Activated naive CD4-positive, alpha-beta T cell treated with anti-CD3 and anti-CD28 coated beads for 36 hours (primary cell): ENCODE results near the gene LGALS16. TPM values are rescaled to one million over a fixed set of nuclear protein-coding genes. Genes with fewer than 3 reads are reported as not detected.
"Not testable (repeated sequence)": the region's sequence is repeated elsewhere in the genome, so short reads cannot be mapped to it uniquely, and the experiment has no call there.

Experiments
- CTCF ChIA-PET: fragments of 350-600 bp; sonication (Branson Sonifier 250); formaldehyde crosslinking; loops from one replicate; lab custom pipeline; 2021; ENCODE audit warnings: antibody characterized with exemption; lab: Charles Lee
- DNase-seq: peaks from one replicate; pipeline ENCODE4 v3.0.0-alpha.2; 2020
- H3K27ac Mint-ChIP-seq: one replicate; pipeline ENCODE4 v1.8.0; 2021; ENCODE audit warnings: mild to moderate bottlenecking, mixed read lengths
- H3K27me3 Mint-ChIP-seq: one replicate; pipeline ENCODE4 v1.8.0; 2021; ENCODE audit warnings: low read depth, mixed read lengths
- H3K36me3 Mint-ChIP-seq: one replicate; pipeline ENCODE4 v1.8.0; 2021; ENCODE audit warnings: low read depth, mixed read lengths
- H3K4me1 Mint-ChIP-seq: one replicate; pipeline ENCODE4 v1.8.0; 2021; ENCODE audit warnings: low read depth, mixed read lengths
- H3K4me3 Mint-ChIP-seq: one replicate; pipeline ENCODE4 v1.8.0; 2021; ENCODE audit warnings: mild to moderate bottlenecking, moderate library complexity, mixed read lengths
- H3K9me3 Mint-ChIP-seq: one replicate; pipeline ENCODE4 v1.8.0; 2021; ENCODE audit warnings: mixed read lengths
- intact Hi-C: fragments of 100-400 bp; cut with micrococcal nuclease; formaldehyde crosslinking; loops from one replicate; pipeline ENCODE4 v1.15.1; 2023
- total RNA-seq, 2 experiments: library from RNA; stranded (reverse); gene quantifications; one replicate each; pipeline ENCODE4 v1.2.3, GENCODE V29; 2021

LGALS16 gene
- not detected for total RNA-seq

GRCh38 chr19:39655613-39656012, at the start of gene LGALS16:
LGALS16 (plus strand) TSS chr19:39655913; CDS start chr19:39655962, 49 bp downstream.
- DNase-seq, result no peak
- CTCF ChIA-PET, result no interaction called here
- intact Hi-C loops, result no loop called here
- H3K36me3 Mint-ChIP-seq, result no peaks in the 10 kb centered on the region
- H3K9me3 Mint-ChIP-seq, result no peaks in the 10 kb centered on the region
- peaks cover 11% of the 10 kb centered on the region for H3K27me3 Mint-ChIP-seq
- H3K27ac Mint-ChIP-seq, result no peak within 1 kb of the TSS
- H3K4me3 Mint-ChIP-seq, result no peak within 1 kb of the TSS
- no peaks in the 10 kb centered on the region for H3K4me1 Mint-ChIP-seq

DNA sequence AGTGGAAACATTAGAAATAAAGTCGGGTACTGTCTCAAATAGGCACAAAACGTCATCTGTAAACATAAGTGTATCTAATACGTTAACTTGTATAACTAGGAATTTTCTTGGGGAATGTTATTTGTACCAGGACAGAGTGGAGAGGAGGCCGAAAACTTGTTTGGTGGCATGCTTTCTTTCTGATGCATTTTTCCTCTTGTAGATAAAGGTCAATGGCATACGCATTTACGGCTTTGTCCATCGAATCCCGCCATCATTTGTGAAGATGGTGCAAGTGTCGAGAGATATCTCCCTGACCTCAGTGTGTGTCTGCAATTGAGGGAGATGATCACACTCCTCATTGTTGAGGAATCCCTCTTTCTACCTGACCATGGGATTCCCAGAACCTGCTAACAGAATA, 48.7 kb upstream of the LGALS16 start:
- no peaks in the 10 kb centered on the region for H3K9me3 Mint-ChIP-seq
- no peaks in the 10 kb centered on the region for H3K36me3 Mint-ChIP-seq
- intact Hi-C loops, result no loop called here
- H3K4me1 Mint-ChIP-seq, result no peaks in the 10 kb centered on the region
- no peaks in the 10 kb centered on the region for H3K27me3 Mint-ChIP-seq
- CTCF ChIA-PET, result no interaction called here
- no peak overlapping the region for H3K4me3 Mint-ChIP-seq
- DNase-seq, result no peak
- no peak overlapping the region for H3K27ac Mint-ChIP-seq

DNA sequence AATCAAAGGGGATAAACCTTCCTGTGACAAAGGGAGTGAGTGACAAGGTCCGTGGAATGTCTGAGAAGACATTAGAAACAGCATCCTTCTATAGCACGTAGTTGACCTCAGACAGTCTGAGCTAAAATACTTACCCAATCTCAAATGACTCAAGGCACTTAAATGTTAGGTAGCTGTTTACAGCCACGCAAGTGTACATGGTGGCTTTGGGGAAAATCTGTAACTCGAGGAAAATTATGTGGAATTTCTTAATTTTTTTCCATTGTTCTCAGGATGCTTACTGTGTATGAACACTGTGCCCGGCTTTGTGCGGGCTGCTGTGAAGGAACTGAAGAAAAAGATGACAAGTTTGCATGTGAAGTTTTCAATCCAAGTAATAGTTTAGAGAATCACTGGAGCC, 48.2 kb upstream of the LGALS16 start:
- H3K4me3 Mint-ChIP-seq, result no peak overlapping the region
- H3K9me3 Mint-ChIP-seq, result peaks cover 1% of the 10 kb centered on the region
- CTCF ChIA-PET, result no interaction called here
- no peaks in the 10 kb centered on the region for H3K4me1 Mint-ChIP-seq
- no peak overlapping the region for H3K27ac Mint-ChIP-seq
- H3K27me3 Mint-ChIP-seq, result no peaks in the 10 kb centered on the region
- H3K36me3 Mint-ChIP-seq, result no peaks in the 10 kb centered on the region
- DNase-seq, result no peak
- intact Hi-C loops, result no loop called here

DNA sequence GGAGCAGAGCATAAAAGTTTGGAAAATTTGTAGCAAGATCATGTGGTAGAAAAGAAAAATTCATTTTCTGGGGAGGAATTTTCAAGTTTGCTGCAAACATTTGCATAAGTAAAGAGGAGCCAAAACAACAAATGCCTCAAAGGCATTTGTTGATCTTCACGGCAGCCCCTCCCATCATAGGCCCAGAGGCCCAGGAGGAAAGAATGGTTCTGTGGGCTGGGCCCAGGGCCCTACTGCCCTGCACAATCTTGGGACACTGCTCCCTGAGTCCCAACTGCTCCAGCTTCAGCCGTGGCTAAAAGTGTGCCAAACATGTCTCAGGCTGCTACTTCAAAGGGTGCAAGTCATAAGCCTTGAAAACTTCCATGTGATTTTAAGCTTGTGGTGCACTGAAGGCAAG, 42.1 kb upstream of the LGALS16 start:
- no peak overlapping the region for H3K4me3 Mint-ChIP-seq
- intact Hi-C loops, result no loop called here
- H3K27me3 Mint-ChIP-seq, result no peaks in the 10 kb centered on the region
- H3K4me1 Mint-ChIP-seq, result no peaks in the 10 kb centered on the region
- no peak for DNase-seq
- peaks cover 10% of the 10 kb centered on the region for H3K9me3 Mint-ChIP-seq
- H3K27ac Mint-ChIP-seq, result no peak overlapping the region
- no peaks in the 10 kb centered on the region for H3K36me3 Mint-ChIP-seq
- CTCF ChIA-PET, result no interaction called here

GRCh38 chr19:39617745-39618144, 38.0 kb upstream of the LGALS16 start:
- Mint-ChIP-seq H3K4me1 (no peaks in the 10 kb centered on the region), H3K27me3 (peaks cover 18% of the 10 kb centered on the region), H3K4me3 (no peak overlapping the region), H3K27ac (no peak overlapping the region), H3K36me3 (no peaks in the 10 kb centered on the region), H3K9me3 (peaks cover 9% of the 10 kb centered on the region)
- CTCF ChIA-PET, result no interaction called here
- intact Hi-C loops, result no loop called here
- DNase-seq, result no peak

- Mint-ChIP-seq H3K27me3 (peaks cover 32% of the 10 kb centered on the region), H3K27ac (no peak overlapping the region), H3K36me3 (no peaks in the 10 kb centered on the region), H3K9me3 (no peaks in the 10 kb centered on the region), H3K4me3 (no peak overlapping the region), H3K4me1 (no peaks in the 10 kb centered on the region)
- DNase-seq, result no peak
- intact Hi-C loops, result no loop called here
- CTCF ChIA-PET, result no interaction called here
These were observed 31.8 kb upstream of the LGALS16 start for GRCh38 chr19:39623946-39624345.

DNA sequence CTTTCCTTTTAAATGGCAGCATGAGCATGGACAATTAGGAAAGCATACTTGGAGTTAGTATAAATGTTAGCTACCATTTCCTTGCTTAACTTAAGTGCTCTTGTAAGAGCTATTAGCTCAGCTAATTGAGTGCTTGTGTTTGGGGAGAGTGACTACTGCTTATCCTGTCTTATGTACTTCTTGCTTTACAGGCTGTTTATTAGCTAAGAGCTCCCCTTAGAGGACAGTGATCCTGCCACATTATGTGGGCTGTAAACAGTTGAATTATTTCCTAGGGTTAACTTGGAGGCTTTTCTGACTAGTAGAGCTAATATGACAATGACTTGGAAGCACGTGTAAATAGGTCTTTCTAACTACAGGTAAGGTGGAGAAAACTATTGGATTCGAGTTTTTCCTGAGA, 28.1 kb upstream of the LGALS16 start:
- not testable (repeated sequence) for H3K4me1 Mint-ChIP-seq, H3K9me3 Mint-ChIP-seq
- CTCF ChIA-PET, result interaction anchor here (0.5 to 2.2 kb wide), 6 partner anchors 46 to 333 kb away, joined by 3 to 11 read pairs (median 4); no protein-coding TSS in a partner anchor

DNA sequence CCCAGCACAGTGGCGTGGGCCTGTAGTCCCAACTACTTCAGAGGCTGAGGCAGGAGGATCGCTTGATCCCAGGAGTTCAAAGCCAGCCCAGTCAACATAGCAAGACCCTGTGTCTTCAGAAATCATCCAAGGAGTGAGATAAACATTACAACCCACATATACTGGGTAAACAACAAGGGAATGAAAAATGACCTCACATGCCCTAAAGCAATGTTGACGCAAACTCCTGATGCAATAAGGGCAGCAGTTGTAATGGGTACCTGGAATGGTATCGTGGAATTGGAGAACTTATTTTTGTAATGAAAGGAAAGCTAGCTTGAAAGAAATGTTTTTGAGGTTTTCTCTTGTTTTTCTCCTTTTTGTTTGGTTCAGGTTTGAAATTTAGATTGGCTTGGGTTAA, 24.5 kb upstream of the LGALS16 start:
- intact Hi-C loops, result no loop called here
- no peak overlapping the region for H3K27ac Mint-ChIP-seq

More for the DNA sequence above, 28.1 kb upstream of the LGALS16 start:
- H3K27me3 Mint-ChIP-seq, result peaks cover 15% of the 10 kb centered on the region
- not testable (repeated sequence) for H3K36me3 Mint-ChIP-seq, H3K27ac Mint-ChIP-seq, H3K4me3 Mint-ChIP-seq, DNase-seq
- intact Hi-C loops, result loop anchor here (2.0 kb wide), 1 partner anchor 75 kb away; no protein-coding TSS in a partner anchor

GRCh38 chr19:39631626-39632025, 24.1 kb upstream of the LGALS16 start:
- CTCF ChIA-PET, result no interaction called here
- no peak for DNase-seq
- Mint-ChIP-seq H3K4me3 (no peak overlapping the region), H3K9me3 (no peaks in the 10 kb centered on the region), H3K27me3 (peaks cover 7% of the 10 kb centered on the region), H3K4me1 (no peaks in the 10 kb centered on the region), H3K36me3 (no peaks in the 10 kb centered on the region), H3K27ac (no peak overlapping the region)
- intact Hi-C loops, result no loop called here

More for the DNA sequence above, 24.5 kb upstream of the LGALS16 start:
- no peak for DNase-seq
- H3K9me3 Mint-ChIP-seq, result no peaks in the 10 kb centered on the region
- no peaks in the 10 kb centered on the region for H3K4me1 Mint-ChIP-seq
- CTCF ChIA-PET, result interaction anchor here (0.7 kb wide), 1 partner anchor 161 kb away, joined by 3 read pairs; no protein-coding TSS in a partner anchor
- no peak overlapping the region for H3K4me3 Mint-ChIP-seq
- H3K36me3 Mint-ChIP-seq, result no peaks in the 10 kb centered on the region
- H3K27me3 Mint-ChIP-seq, result peaks cover 7% of the 10 kb centered on the region

- no peaks in the 10 kb centered on the region for H3K36me3 Mint-ChIP-seq
- H3K27ac Mint-ChIP-seq, result no peak overlapping the region
- no peak overlapping the region for H3K4me3 Mint-ChIP-seq
- no peak for DNase-seq
- CTCF ChIA-PET, result no interaction called here
- H3K9me3 Mint-ChIP-seq, result no peaks in the 10 kb centered on the region
- peaks cover 35% of the 10 kb centered on the region for H3K27me3 Mint-ChIP-seq
- intact Hi-C loops, result no loop called here
- H3K4me1 Mint-ChIP-seq, result no peaks in the 10 kb centered on the region
These were observed 17.8 kb upstream of the LGALS16 start for GRCh38 chr19:39637891-39638290.

DNA sequence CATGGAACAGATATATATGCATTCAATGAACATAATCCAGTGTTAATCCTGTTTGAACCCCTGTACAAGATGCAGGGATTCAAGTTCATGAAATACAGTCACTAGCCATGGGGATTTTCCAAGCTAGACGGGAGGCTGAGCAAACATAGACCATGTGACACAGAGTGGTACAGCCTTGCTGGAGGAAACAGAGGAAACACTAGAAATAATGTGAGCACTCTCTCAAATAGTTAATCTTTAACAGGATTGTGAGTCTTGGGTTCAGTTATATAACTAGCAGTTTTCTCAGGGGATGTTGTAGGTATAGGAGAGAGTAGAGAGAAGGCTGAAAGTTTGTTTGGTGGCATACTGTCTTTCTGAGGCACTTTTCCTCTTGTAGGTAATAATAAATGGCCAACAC, 13.9 kb upstream of the LGALS16 start:
- no peaks in the 10 kb centered on the region for H3K4me1 Mint-ChIP-seq

GRCh38 chr19:39643591-39643990, 12.1 kb upstream of the LGALS16 start:
- CTCF ChIA-PET, result no interaction called here
- H3K4me1 Mint-ChIP-seq, result no peaks in the 10 kb centered on the region
- no peak for DNase-seq
- H3K36me3 Mint-ChIP-seq, result no peaks in the 10 kb centered on the region
- H3K4me3 Mint-ChIP-seq, result no peak overlapping the region
- no peaks in the 10 kb centered on the region for H3K9me3 Mint-ChIP-seq
- peaks cover 40% of the 10 kb centered on the region for H3K27me3 Mint-ChIP-seq
- no peak overlapping the region for H3K27ac Mint-ChIP-seq
- intact Hi-C loops, result loop anchor here (10.0 kb wide), 2 partner anchors 49 to 481 kb away; no protein-coding TSS in a partner anchor

More for the DNA sequence above, 13.9 kb upstream of the LGALS16 start:
- H3K27me3 Mint-ChIP-seq, result peaks cover 49% of the 10 kb centered on the region
- no peaks in the 10 kb centered on the region for H3K9me3 Mint-ChIP-seq
- DNase-seq, result no peak
- intact Hi-C loops, result loop anchor here (10.0 kb wide), 2 partner anchors 47 to 483 kb away; no protein-coding TSS in a partner anchor
- no peak overlapping the region for H3K4me3 Mint-ChIP-seq
- CTCF ChIA-PET, result no interaction called here
- H3K27ac Mint-ChIP-seq, result no peak overlapping the region
- H3K36me3 Mint-ChIP-seq, result no peaks in the 10 kb centered on the region

DNA sequence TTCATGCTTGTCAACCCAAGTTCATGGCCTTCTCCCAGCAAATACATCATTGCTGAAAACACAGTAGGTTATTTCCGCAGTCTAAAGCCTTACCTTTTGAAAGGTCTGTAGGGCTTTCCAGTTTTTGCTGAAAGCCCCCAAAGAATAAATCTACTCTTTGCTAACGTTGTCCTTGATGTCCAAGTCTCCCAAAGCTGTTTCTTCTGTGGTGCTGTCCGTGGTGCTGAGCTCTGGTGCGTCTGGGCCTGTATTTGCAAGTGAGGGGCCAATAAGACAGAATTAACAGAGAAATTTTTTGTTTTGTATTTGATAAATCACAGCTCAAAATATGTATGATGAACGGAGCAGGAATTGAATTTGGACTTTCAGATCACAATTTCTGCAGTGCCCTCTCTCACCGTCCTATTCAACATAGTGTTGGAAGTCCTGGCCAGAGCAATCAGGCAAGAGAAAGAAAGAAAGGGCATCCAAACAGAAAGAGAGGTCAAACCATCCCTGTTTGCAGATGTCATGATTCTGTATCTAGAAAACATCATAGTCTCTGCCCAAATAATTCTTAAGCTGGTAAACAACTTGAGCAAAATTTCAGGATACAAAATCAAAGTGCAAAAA, 9.8 kb upstream of the LGALS16 start:
- peak; percentile 58 for DNase-seq
- no peaks in the 10 kb centered on the region for H3K36me3 Mint-ChIP-seq
- peaks cover 40% of the 10 kb centered on the region for H3K27me3 Mint-ChIP-seq
- H3K9me3 Mint-ChIP-seq, result no peaks in the 10 kb centered on the region
- no peak overlapping the region for H3K4me3 Mint-ChIP-seq
- intact Hi-C loops, result loop anchor here (10.0 kb wide), 2 partner anchors 51 to 479 kb away; no protein-coding TSS in a partner anchor
- no peaks in the 10 kb centered on the region for H3K4me1 Mint-ChIP-seq
- CTCF ChIA-PET, result interaction anchor here (1.0 kb wide), 1 partner anchor 121 kb away, joined by 3 read pairs; no protein-coding TSS in a partner anchor
- no peak overlapping the region for H3K27ac Mint-ChIP-seq
